Activated CD4-positive, alpha-beta memory T cell treated with anti-CD3 and anti-CD28 coated beads for 36 hours (primary cell): ENCODE data around the gene TLCD2. TPM values are rescaled to one million over a fixed set of nuclear protein-coding genes. Genes with fewer than 3 reads are reported as not detected.

ENCODE experiments used
- CTCF ChIA-PET: fragments of 350-600 bp; sonication (Branson Sonifier 250); formaldehyde crosslinking; loops from one replicate; lab custom pipeline; 2021; ENCODE audit warnings: antibody characterized with exemption, inconsistent platforms; lab: Charles Lee
- POLR2A ChIA-PET: fragments of 350-600 bp; sonication (Branson Sonifier 250); formaldehyde crosslinking; loops from one replicate; lab custom pipeline; 2021; ENCODE audit warnings: antibody characterized with exemption; lab: Charles Lee
- DNase-seq: peaks from one replicate; pipeline ENCODE4 v3.0.0-alpha.2; 2020
- H3K27ac Mint-ChIP-seq: one replicate; pipeline ENCODE4 v1.8.0; 2021; ENCODE audit warnings: mixed read lengths
- H3K27me3 Mint-ChIP-seq: one replicate; pipeline ENCODE4 v1.8.0; 2021; ENCODE audit warnings: mixed read lengths
- H3K36me3 Mint-ChIP-seq: one replicate; pipeline ENCODE4 v1.8.0; 2021; ENCODE audit warnings: mixed read lengths
- H3K4me1 Mint-ChIP-seq: one replicate; pipeline ENCODE4 v1.8.0; 2021; ENCODE audit warnings: low read depth, mixed read lengths
- H3K4me3 Mint-ChIP-seq: one replicate; pipeline ENCODE4 v1.8.0; 2021; ENCODE audit warnings: mild to moderate bottlenecking, mixed read lengths
- H3K9me3 Mint-ChIP-seq: one replicate; pipeline ENCODE4 v1.8.0; 2021; ENCODE audit warnings: mixed read lengths
- intact Hi-C: fragments of 100-400 bp; cut with micrococcal nuclease; formaldehyde crosslinking; loops from one replicate; pipeline ENCODE4 v1.15.1; 2023
- total RNA-seq, 2 experiments: library from RNA; stranded (reverse); gene quantifications; one replicate each; pipeline ENCODE4 v1.2.3, GENCODE V29; 2021

Gene TLCD2
- total RNA-seq, 2 experiments from 2014 or later: 0.85 to 0.86 TPM

GRCh38 chr17:1732241-1732832 lies 22.2 kb upstream of the TLCD2 start:
- peaks cover 16% of the 10 kb centered on the region for H3K4me1 Mint-ChIP-seq
- CTCF ChIA-PET: interaction anchor here (0.9 kb wide), 1 partner anchor 12 kb away, joined by 3 read pairs; no protein-coding TSS in a partner anchor
- no peak overlapping the region for H3K4me3 Mint-ChIP-seq
- H3K27ac Mint-ChIP-seq: no peak overlapping the region
- H3K9me3 Mint-ChIP-seq: no peaks in the 10 kb centered on the region
- intact Hi-C loops: no loop called here
- H3K36me3 Mint-ChIP-seq: peaks cover 6% of the 10 kb centered on the region
- no peaks in the 10 kb centered on the region for H3K27me3 Mint-ChIP-seq
- POLR2A ChIA-PET: no interaction called here
- DNase-seq: no peak

GRCh38 chr17:1731194-1731506 lies 21.0 kb upstream of the TLCD2 start:
- H3K27ac Mint-ChIP-seq: no peak overlapping the region
- no peak overlapping the region for H3K4me3 Mint-ChIP-seq
- H3K4me1 Mint-ChIP-seq: peaks cover 7% of the 10 kb centered on the region
- peaks cover 6% of the 10 kb centered on the region for H3K36me3 Mint-ChIP-seq
- intact Hi-C loops: no loop called here
- POLR2A ChIA-PET: no interaction called here
- no peaks in the 10 kb centered on the region for H3K9me3 Mint-ChIP-seq
- no peaks in the 10 kb centered on the region for H3K27me3 Mint-ChIP-seq
- no peak for DNase-seq
- CTCF ChIA-PET: no interaction called here

GRCh38 chr17:1730326-1731193 lies 20.4 kb upstream of the TLCD2 start:
- no peaks in the 10 kb centered on the region for H3K9me3 Mint-ChIP-seq
- H3K4me3 Mint-ChIP-seq: no peak overlapping the region
- intact Hi-C loops: no loop called here
- H3K27me3 Mint-ChIP-seq: no peaks in the 10 kb centered on the region
- peaks cover 6% of the 10 kb centered on the region for H3K36me3 Mint-ChIP-seq
- no peak for DNase-seq
- no peak overlapping the region for H3K27ac Mint-ChIP-seq
- H3K4me1 Mint-ChIP-seq: peaks cover 10% of the 10 kb centered on the region
- POLR2A ChIA-PET: no interaction called here
- CTCF ChIA-PET: interaction anchor here (0.5 to 0.6 kb wide), 2 partner anchors 9 to 10 kb away, joined by 3 read pairs; no protein-coding TSS in a partner anchor

- H3K4me1 Mint-ChIP-seq: peaks cover 13% of the 10 kb centered on the region
- ChIA-PET CTCF (interaction anchor here (0.5 to 0.6 kb wide), 2 partner anchors 9 to 10 kb away, joined by 3 read pairs; no protein-coding TSS in a partner anchor), POLR2A (no interaction called here)
- DNase-seq: no peak
- peaks cover 6% of the 10 kb centered on the region for H3K36me3 Mint-ChIP-seq
- intact Hi-C loops: no loop called here
- H3K27me3 Mint-ChIP-seq: no peaks in the 10 kb centered on the region
- no peaks in the 10 kb centered on the region for H3K9me3 Mint-ChIP-seq
- no peak overlapping the region for H3K4me3 Mint-ChIP-seq
- H3K27ac Mint-ChIP-seq: no peak overlapping the region
These were observed 19.8 kb upstream of the TLCD2 start for GRCh38 chr17:1729966-1730325.

GRCh38 chr17:1727876-1728630 lies 17.9 kb upstream of the TLCD2 start:
- CTCF ChIA-PET: no interaction called here
- H3K27me3 Mint-ChIP-seq: no peaks in the 10 kb centered on the region
- H3K4me1 Mint-ChIP-seq: peaks cover 20% of the 10 kb centered on the region
- no peak overlapping the region for H3K27ac Mint-ChIP-seq
- no peak for DNase-seq
- no peak overlapping the region for H3K4me3 Mint-ChIP-seq
- no peaks in the 10 kb centered on the region for H3K36me3 Mint-ChIP-seq
- POLR2A ChIA-PET: no interaction called here
- intact Hi-C loops: no loop called here
- H3K9me3 Mint-ChIP-seq: no peaks in the 10 kb centered on the region

GRCh38 chr17:1727258-1727789 lies 17.1 kb upstream of the TLCD2 start:
- ChIA-PET POLR2A (interaction anchor here (0.8 kb wide), 1 partner anchor 11 kb away, joined by 5 read pairs; no protein-coding TSS in a partner anchor), CTCF (no interaction called here)
- Mint-ChIP-seq H3K27ac (no peak overlapping the region), H3K27me3 (no peaks in the 10 kb centered on the region), H3K4me3 (no peak overlapping the region), H3K36me3 (no peaks in the 10 kb centered on the region), H3K4me1 (peaks cover 24% of the 10 kb centered on the region), H3K9me3 (no peaks in the 10 kb centered on the region)
- DNase-seq: no peak
- intact Hi-C loops: no loop called here

- intact Hi-C loops: no loop called here
- Mint-ChIP-seq H3K4me3 (no peak overlapping the region), H3K4me1 (peaks cover 24% of the 10 kb centered on the region), H3K27ac (no peak overlapping the region), H3K36me3 (no peaks in the 10 kb centered on the region), H3K27me3 (no peaks in the 10 kb centered on the region), H3K9me3 (no peaks in the 10 kb centered on the region)
- DNase-seq: no peak
- POLR2A ChIA-PET: interaction anchor here (0.8 kb wide), 1 partner anchor 10 kb away, joined by 5 read pairs; no protein-coding TSS in a partner anchor
- CTCF ChIA-PET: no interaction called here
These were observed 16.6 kb upstream of the TLCD2 start for GRCh38 chr17:1726626-1727257.

- intact Hi-C loops: no loop called here
- no peaks in the 10 kb centered on the region for H3K9me3 Mint-ChIP-seq
- H3K36me3 Mint-ChIP-seq: no peaks in the 10 kb centered on the region
- H3K4me1 Mint-ChIP-seq: peaks cover 24% of the 10 kb centered on the region
- POLR2A ChIA-PET: no interaction called here
- no peaks in the 10 kb centered on the region for H3K27me3 Mint-ChIP-seq
- CTCF ChIA-PET: interaction anchor here (1.8 kb wide), 1 partner anchor 9 kb away, joined by 4 read pairs; no protein-coding TSS in a partner anchor
- DNase-seq: no peak
- H3K27ac Mint-ChIP-seq: no peak overlapping the region
- H3K4me3 Mint-ChIP-seq: peak overlapping the region; percentile 65
These were observed 15.7 kb upstream of the TLCD2 start for GRCh38 chr17:1725642-1726511.

- intact Hi-C loops: no loop called here
- H3K4me3 Mint-ChIP-seq: peak overlapping the region; percentile 65
These were observed 14.9 kb upstream of the TLCD2 start for GRCh38 chr17:1724869-1725641.

GRCh38 chr17:1724351-1724868 lies 14.2 kb upstream of the TLCD2 start, which contains the start of gene WDR81:
TSS of gene WDR81 (plus strand) at chr17:1724704. CDS start at chr17:1724960, 256 bp downstream.
- ChIA-PET CTCF (interaction anchor here (0.8 to 1.8 kb wide), 4 partner anchors 8 to 264 kb away, joined by 3 to 4 read pairs (median 3); no protein-coding TSS in a partner anchor), POLR2A (no interaction called here)
- Mint-ChIP-seq H3K27ac (peak within 1 kb of the TSS; percentile 34), H3K36me3 (no peaks in the 10 kb centered on the region), H3K27me3 (no peaks in the 10 kb centered on the region), H3K9me3 (no peaks in the 10 kb centered on the region), H3K4me3 (peak within 1 kb of the TSS; percentile 69), H3K4me1 (peaks cover 23% of the 10 kb centered on the region)
- DNase-seq: peak; percentile 92
- intact Hi-C loops: no loop called here

More at GRCh38 chr17:1724869-1725641, 14.9 kb upstream of the TLCD2 start:
- DNase-seq: no peak
- Mint-ChIP-seq H3K27me3 (no peaks in the 10 kb centered on the region), H3K36me3 (no peaks in the 10 kb centered on the region), H3K27ac (no peak overlapping the region), H3K4me1 (peaks cover 24% of the 10 kb centered on the region), H3K9me3 (no peaks in the 10 kb centered on the region)
- POLR2A ChIA-PET: no interaction called here
- CTCF ChIA-PET: interaction anchor here (0.8 to 1.8 kb wide), 4 partner anchors 8 to 264 kb away, joined by 3 to 4 read pairs (median 3); no protein-coding TSS in a partner anchor
